Common myeloid progenitor, CD34-positive (primary cell): Measurements from ENCODE around the gene ISCU.
"Not testable (repeated sequence)": the region's sequence is repeated elsewhere in the genome, so short reads cannot be mapped to it uniquely, and the experiment has no call there.

Source experiments
- CTCF ChIA-PET: fragments of 350-600 bp; sonication (Branson Sonifier 250); formaldehyde crosslinking; loops from one replicate; lab custom pipeline; 2021; ENCODE audit warnings: antibody characterized with exemption; lab: Charles Lee
- POLR2A ChIA-PET: fragments of 350-600 bp; sonication (Branson Sonifier 250); formaldehyde crosslinking; loops from one replicate; lab custom pipeline; 2021; ENCODE audit warnings: antibody characterized with exemption; lab: Charles Lee
- DNase-seq, 3 donors: peaks; one replicate each; pipeline versions ENCODE4 v3.0.0 to v3.0.0-alpha.2; 2013
- H3K27ac ChIP-seq, 2 experiments: 1 replicate in 1 of 2; 2 replicates in 1 of 2; pipeline ENCODE4 v1.7.0; 2013; ENCODE audit warnings: inconsistent platforms in 2 of 2, low read length in 2 of 2, mild to moderate bottlenecking in 2 of 2, low read depth in 1 of 2, moderate library complexity in 1 of 2; ENCODE audit not compliant: severe bottlenecking in 2 of 2, insufficient read depth in 1 of 2, poor library complexity in 1 of 2
- H3K27me3 ChIP-seq, 5 experiments: replicated peaks in 2 of 5; 1 replicate in 3 of 5; 2 replicates in 2 of 5; pipeline versions ENCODE4 v1.6.1 to v1.7.0; 2013; ENCODE audit warnings: low read length in 4 of 5, mild to moderate bottlenecking in 2 of 5, moderate library complexity in 2 of 5, inconsistent platforms in 1 of 5; ENCODE audit not compliant: insufficient read depth in 5 of 5, control insufficient read depth in 4 of 5
- H3K36me3 ChIP-seq, 4 experiments: 1 replicate in 2 of 4; 2 replicates in 2 of 4; pipeline versions ENCODE4 v1.6.1 to v1.7.0; 2013; ENCODE audit warnings: low read length in 3 of 4, control low read depth in 1 of 4, mild to moderate bottlenecking in 1 of 4; ENCODE audit not compliant: control insufficient read depth in 4 of 4, insufficient read depth in 4 of 4
- H3K4me1 ChIP-seq, 4 experiments: 1 replicate in 3 of 4; 2 replicates in 1 of 4; pipeline versions ENCODE4 v1.6.1 to v1.7.1; 2013; ENCODE audit warnings: low read length in 3 of 4, mild to moderate bottlenecking in 3 of 4, control low read depth in 1 of 4, inconsistent platforms in 1 of 4, moderate library complexity in 1 of 4; ENCODE audit not compliant: control insufficient read depth in 4 of 4, insufficient read depth in 4 of 4; ENCODE audit errors: control extremely low read depth in 1 of 4
- H3K4me3 ChIP-seq, 7 experiments: 1 replicate in 4 of 7; 2 replicates in 3 of 7; pipeline versions ENCODE4 v1.5.1 to v1.7.0; 2013; ENCODE audit warnings: mild to moderate bottlenecking in 7 of 7, low read length in 6 of 7, moderate library complexity in 6 of 7, inconsistent platforms in 2 of 7, low read depth in 2 of 7, control low read depth in 1 of 7; ENCODE audit not compliant: insufficient read depth in 4 of 7, control insufficient read depth in 1 of 7; ENCODE audit errors: extremely low read depth in 1 of 7
- H3K9me3 ChIP-seq, 5 experiments: 1 replicate in 4 of 5; 2 replicates in 1 of 5; pipeline versions ENCODE4 v1.6.1 to v1.7.1; 2013; ENCODE audit warnings: low read length in 4 of 5, mild to moderate bottlenecking in 2 of 5, inconsistent platforms in 1 of 5, low read depth in 1 of 5, moderate library complexity in 1 of 5; ENCODE audit not compliant: control insufficient read depth in 4 of 5, insufficient read depth in 2 of 5; ENCODE audit errors: control extremely low read depth in 1 of 5
- WGBS: methylation state at CpG from one replicate; pipeline ENCODE4 v1.1.5; 2013; ENCODE audit not compliant: insufficient coverage; 5-methylcytosine and 5-hydroxymethylcytosine counted together

ISCU gene

GRCh38 chr12:108586306-108586705 lies 23.9 kb downstream of the ISCU start:
- Histone ChIP-seq H3K4me3 (no peak overlapping the region), H3K27ac (no peak overlapping the region), H3K27me3 (no peaks in the 10 kb centered on the region), H3K36me3 (no peaks in the 10 kb centered on the region), H3K9me3 (no peaks in the 10 kb centered on the region), H3K4me1 (no peaks in the 10 kb centered on the region)
- DNase-seq: no peak
- ChIA-PET CTCF (interaction anchor here (0.6 to 1.3 kb wide), 2 partner anchors 9 to 14 kb away, joined by 3 to 4 read pairs; no protein-coding TSS in a partner anchor), POLR2A (no interaction called here)
- 92% methylated on average over 6 of the region's 11 CpGs for WGBS

- no peak overlapping the region for H3K4me3 ChIP-seq
- no peaks in the 10 kb centered on the region for H3K4me1 ChIP-seq
- POLR2A ChIA-PET: no interaction called here
- CTCF ChIA-PET: interaction anchor here (1.7 to 2.1 kb wide), 2 partner anchors 27 to 30 kb away, joined by 6 to 10 read pairs; no protein-coding TSS in a partner anchor
- no peaks in the 10 kb centered on the region for H3K9me3 ChIP-seq
- no peaks in the 10 kb centered on the region for H3K36me3 ChIP-seq
- H3K27me3 ChIP-seq: no peaks in the 10 kb centered on the region
- DNase-seq: no peak
- no peak overlapping the region for H3K27ac ChIP-seq
- WGBS: 100% methylated on average over 2 of the region's 4 CpGs
Observed at GRCh38 chr12:108587826-108588225, 25.4 kb downstream of the ISCU start.

- POLR2A ChIA-PET: no interaction called here
- Histone ChIP-seq H3K27ac (no peak overlapping the region), H3K4me1 (no peaks in the 10 kb centered on the region), H3K27me3 (no peaks in the 10 kb centered on the region), H3K4me3 (no peak overlapping the region), H3K36me3 (no peaks in the 10 kb centered on the region), H3K9me3 (no peaks in the 10 kb centered on the region)
- no peak for DNase-seq
- CTCF ChIA-PET: interaction anchor here (1.1 to 2.1 kb wide), 3 partner anchors 12 to 29 kb away, joined by 3 to 10 read pairs (median 6); no protein-coding TSS in a partner anchor
- 82% methylated on average over 15 of the region's 15 CpGs for WGBS
Observed at GRCh38 chr12:108589028-108589839, 26.8 kb downstream of the ISCU start.

GRCh38 chr12:108589840-108590229 lies 27.4 kb downstream of the ISCU start:
- Histone ChIP-seq H3K9me3 (no peaks in the 10 kb centered on the region), H3K4me3 (no peak overlapping the region), H3K27me3 (no peaks in the 10 kb centered on the region), H3K4me1 (no peaks in the 10 kb centered on the region), H3K27ac (no peak overlapping the region), H3K36me3 (no peaks in the 10 kb centered on the region)
- ChIA-PET CTCF (interaction anchor here (1.2 to 2.1 kb wide), 3 partner anchors 18 to 28 kb away, joined by 3 to 10 read pairs (median 4); no protein-coding TSS in a partner anchor), POLR2A (no interaction called here)
- DNase-seq: no peak
- 96% methylated on average over 3 of the region's 7 CpGs for WGBS

GRCh38 chr12:108590463-108590862 lies 28.1 kb downstream of the ISCU start:
- not testable (repeated sequence) for H3K4me3 ChIP-seq, DNase-seq, H3K27ac ChIP-seq, H3K9me3 ChIP-seq, H3K4me1 ChIP-seq, H3K27me3 ChIP-seq, H3K36me3 ChIP-seq
- WGBS: 97% methylated on average over 7 of the region's 9 CpGs
- CTCF ChIA-PET: interaction anchor here (1.2 to 1.8 kb wide), 2 partner anchors 17 to 28 kb away, joined by 3 to 4 read pairs; no protein-coding TSS in a partner anchor
- POLR2A ChIA-PET: interaction anchor here (0.7 kb wide), 1 partner anchor 54 kb away, joined by 4 read pairs; no protein-coding TSS in a partner anchor

DNA sequence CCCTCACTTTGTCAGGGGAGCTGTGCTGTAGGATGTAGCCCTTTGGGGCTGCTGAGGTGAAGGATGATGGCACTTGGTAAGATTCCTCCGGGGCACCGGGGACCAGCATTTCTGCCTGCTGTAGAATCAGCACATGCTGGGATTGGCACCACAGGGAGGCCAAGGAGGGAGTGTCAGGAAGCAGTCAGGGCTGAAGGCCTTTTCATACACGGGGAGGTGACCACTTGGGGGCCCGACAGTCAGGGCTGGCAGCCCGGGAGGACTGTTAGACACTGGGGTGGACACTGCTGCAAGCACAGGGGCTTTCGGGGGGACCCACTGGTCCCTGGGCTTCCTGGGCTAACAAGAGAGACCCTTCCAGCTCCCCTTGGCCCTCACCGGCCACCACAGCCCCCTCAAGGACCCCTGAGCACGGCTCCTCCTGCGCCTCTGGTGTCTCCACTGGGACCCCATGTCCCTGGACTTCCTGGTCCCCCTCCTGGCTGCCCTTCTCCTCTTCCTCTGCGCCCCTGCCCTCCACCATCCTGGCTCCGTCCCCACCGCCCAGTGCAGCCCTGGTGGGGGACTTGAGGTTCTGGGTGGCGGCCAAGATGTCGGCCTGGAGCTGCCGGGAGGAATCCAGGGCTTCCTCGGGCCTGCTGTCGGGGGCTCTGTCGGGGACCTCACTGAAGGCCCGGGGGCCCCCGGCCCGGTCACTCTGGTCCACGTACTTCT lies 29.0 kb downstream of the ISCU start:
- ChIA-PET CTCF (interaction anchor here (1.8 kb wide), 1 partner anchor 27 kb away, joined by 4 read pairs; no protein-coding TSS in a partner anchor), POLR2A (interaction anchor here (0.7 kb wide), 1 partner anchor 55 kb away, joined by 4 read pairs; no protein-coding TSS in a partner anchor)
- Histone ChIP-seq H3K9me3 (no peaks in the 10 kb centered on the region), H3K4me1 (no peaks in the 10 kb centered on the region), H3K36me3 (no peaks in the 10 kb centered on the region), H3K4me3 (no peak overlapping the region), H3K27ac (no peak overlapping the region), H3K27me3 (no peaks in the 10 kb centered on the region)
- 93% methylated on average over 16 of the region's 22 CpGs for WGBS
- DNase-seq: no peak
